SK-N-SH (cell line): ENCODE measurements around the gene KRT80. TPM values are rescaled to one million over a fixed set of nuclear protein-coding genes. Genes with fewer than 3 reads are reported as not detected.

Experiments
- CTCF ChIA-PET: fragments of 300-600, 350-600 bp; formaldehyde crosslinking; extraction: SDS; loops from one replicate; lab custom pipeline; 2021; lab: Yijun Ruan, JAX
- POLR2A ChIA-PET: fragments of 350-600 bp; sonication (Branson Sonifier 250); formaldehyde crosslinking; extraction: SDS; loops from one replicate; lab custom pipeline; 2020; ENCODE audit warnings: antibody characterized with exemption, inconsistent platforms; lab: Yijun Ruan, JAX
- DNase-seq: peaks from one replicate; pipeline ENCODE4 v3.0.0; 2012
- H2AFZ ChIP-seq: fragments of 200-600 bp; sonication (generic); 2 replicates; pipeline ENCODE4 v1.8.1; 2016; ENCODE audit warnings: antibody characterized with exemption, mild to moderate bottlenecking, low read depth
- H3F3A ChIP-seq: fragments of 200-600 bp; sonication (generic); replicated peaks from 2 replicates; pipeline ENCODE3; 2016; ENCODE audit warnings: antibody characterized with exemption, mild to moderate bottlenecking; ENCODE audit not compliant: insufficient read depth
- H3K27ac ChIP-seq, 2 experiments: fragments of 200-500 bp in 1 of 2; fragments of 200-600 bp in 1 of 2; sonication (Bioruptor generic) in 1 of 2; sonication (generic), shearing (Covaris generic) in 1 of 2; 2 replicates each; pipeline versions ENCODE4 v1.5.1 to v1.6.1; 2014 to 2016; ENCODE audit warnings: low read depth in 2 of 2, inconsistent platforms in 1 of 2, low read length in 1 of 2, mild to moderate bottlenecking in 1 of 2, mixed read lengths in 1 of 2
- H3K27me3 ChIP-seq: fragments of 200-600 bp; sonication (generic), shearing (Covaris generic); 2 replicates; pipeline ENCODE4 v1.6.1; 2016; ENCODE audit warnings: mixed run types; ENCODE audit not compliant: insufficient read depth
- H3K36me3 ChIP-seq, 2 experiments: fragments of 200-500 bp in 1 of 2; fragments of 200-600 bp in 1 of 2; sonication (Bioruptor generic) in 1 of 2; sonication (generic) in 1 of 2; replicated peaks in 1 of 2; 2 replicates each; pipeline versions ENCODE3 to v1.5.1; 2014 to 2016; ENCODE audit warnings: low read length in 1 of 2, mild to moderate bottlenecking in 1 of 2; ENCODE audit not compliant: insufficient read depth in 2 of 2, control insufficient read depth in 1 of 2
- H3K4me1 ChIP-seq, 2 experiments: fragments of 200-500 bp in 1 of 2; fragments of 200-600 bp in 1 of 2; sonication (Bioruptor generic) in 1 of 2; sonication (generic), shearing (Covaris generic) in 1 of 2; 2 replicates each; pipeline versions ENCODE4 v1.5.1 to v1.6.1; 2014 to 2016; ENCODE audit warnings: low read depth in 1 of 2, low read length in 1 of 2, mixed run types in 1 of 2; ENCODE audit not compliant: insufficient read depth in 2 of 2, control insufficient read depth in 1 of 2
- H3K4me2 ChIP-seq: fragments of 200-600 bp; sonication (generic), shearing (Covaris generic); 2 replicates; pipeline ENCODE4 v1.6.1; 2017; ENCODE audit warnings: mixed run types
- H3K4me3 ChIP-seq, 2 experiments: fragments of 200-500 bp in 1 of 2; fragments of 200-600 bp in 1 of 2; sonication (Bioruptor generic) in 1 of 2; sonication (generic), shearing (Covaris generic) in 1 of 2; 2 replicates each; pipeline versions ENCODE4 v1.5.1 to v1.8.1; 2014 to 2016; ENCODE audit warnings: low read depth in 2 of 2, inconsistent platforms in 1 of 2, low read length in 1 of 2, mild to moderate bottlenecking in 1 of 2, mixed read lengths in 1 of 2, moderate library complexity in 1 of 2
- H3K79me2 ChIP-seq: fragments of 200-600 bp; sonication (generic); 2 replicates; pipeline ENCODE4 v1.8.1; 2017; ENCODE audit warnings: mild to moderate bottlenecking; ENCODE audit not compliant: insufficient read depth
- H3K9ac ChIP-seq: fragments of 200-600 bp; sonication (generic); 2 replicates; pipeline ENCODE4 v1.6.1; 2017; ENCODE audit warnings: mixed run types
- H3K9me2 ChIP-seq: fragments of 200-600 bp; sonication (generic); 2 replicates; pipeline ENCODE4 v1.6.1; 2017; ENCODE audit warnings: mixed run types
- H3K9me3 ChIP-seq: fragments of 200-600 bp; sonication (generic); 2 replicates; pipeline ENCODE4 v1.6.1; 2017; ENCODE audit warnings: mixed run types, mild to moderate bottlenecking, moderate library complexity
- H4K20me1 ChIP-seq: fragments of 200-600 bp; sonication (generic); 2 replicates; pipeline ENCODE4 v1.6.1; 2017; ENCODE audit warnings: mild to moderate bottlenecking, mixed run types; ENCODE audit not compliant: insufficient read depth
- CTCF ChIP-seq: fragments of 200-600 bp; sonication (generic); IDR thresholded peaks from 2 replicates; pipeline ENCODE4 v1.6.1; 2017; ENCODE audit warnings: antibody characterized with exemption, mild to moderate bottlenecking, moderate library complexity
- FOSL2 ChIP-seq: IDR thresholded peaks from 2 replicates; pipeline ENCODE4 v1.4.0; 2012; ENCODE audit warnings: low read depth, mild to moderate bottlenecking, moderate library complexity, borderline replicate concordance
- FOXJ3 ChIP-seq: sonication (generic); formaldehyde crosslinking; IDR thresholded peaks from 2 replicates; pipeline ENCODE4 v1.5.1; 2020; ENCODE audit warnings: mild to moderate bottlenecking, missing genetic modification reagents
- GABPA ChIP-seq: IDR thresholded peaks from 2 replicates; pipeline ENCODE4 v1.4.0; 2012; ENCODE audit warnings: low read depth, mild to moderate bottlenecking
- MEF2A ChIP-seq: IDR thresholded peaks from 2 replicates; pipeline ENCODE4 v1.4.0; 2012; ENCODE audit warnings: low read depth, borderline replicate concordance
- NRF1 ChIP-seq: IDR thresholded peaks from 2 replicates; pipeline ENCODE4 v1.6.1; 2012; ENCODE audit warnings: low read depth, mild to moderate bottlenecking, low read length
- PBX3 ChIP-seq: IDR thresholded peaks from 2 replicates; pipeline ENCODE4; 2012
- RAD21 ChIP-seq: IDR thresholded peaks from 2 replicates; pipeline ENCODE4 v1.6.1; 2012; ENCODE audit warnings: mild to moderate bottlenecking, low read length
- RFX5 ChIP-seq: IDR thresholded peaks from 2 replicates; pipeline ENCODE4 v1.6.1; 2012; ENCODE audit warnings: mild to moderate bottlenecking, improper control_type of control experiment, low read length
- RXRA ChIP-seq: IDR thresholded peaks from 2 replicates; pipeline ENCODE4 v1.4.0; 2012; ENCODE audit warnings: low read depth, mild to moderate bottlenecking, borderline replicate concordance
- SIN3A ChIP-seq: IDR thresholded peaks from 2 replicates; pipeline ENCODE4 v1.6.1; 2012; ENCODE audit warnings: low read depth, mild to moderate bottlenecking, low read length, moderate library complexity, borderline replicate concordance
- TAF1 ChIP-seq: IDR thresholded peaks from 2 replicates; pipeline ENCODE4 v1.6.1; 2012; ENCODE audit warnings: low read depth, mild to moderate bottlenecking, low read length, moderate library complexity, borderline replicate concordance
- TCF12 ChIP-seq: IDR thresholded peaks from 2 replicates; pipeline ENCODE4 v1.4.0; 2012
- USF1 ChIP-seq: IDR thresholded peaks from 2 replicates; pipeline ENCODE4 v1.4.0; 2012; ENCODE audit warnings: low read depth, borderline replicate concordance
- YY1 ChIP-seq: IDR thresholded peaks from 2 replicates; pipeline ENCODE4 v1.4.0; 2012; ENCODE audit warnings: low read depth, mild to moderate bottlenecking
- ZBTB33 ChIP-seq: IDR thresholded peaks from 2 replicates; pipeline ENCODE4 v1.4.0; 2012; ENCODE audit warnings: low read depth, borderline replicate concordance
- WGBS: methylation state at CpG from one replicate; pipeline ENCODE4 v1.1.6; 2017; ENCODE audit warnings: low lambda C conversion rate; 5-methylcytosine and 5-hydroxymethylcytosine counted together
- polyA plus RNA-seq, 3 experiments: library from polyadenylated mRNA; depleted of rRNA; stranded (reverse); fragments of >200 nt; gene quantifications; 2 replicates each; pipeline ENCODE4 v1.2.3, GENCODE V29; 2012

Gene KRT80
- polyA plus RNA-seq, 1 of the 3 experiments (the other 2 are of a cell fraction) = 14.9 TPM

- no peak for TF ChIP-seq SIN3A
- TF ChIP-seq, all 33 proteins: peak for 0
These were observed 64.9 kb downstream of the KRT80 start (continued) for GRCh38 chr12:52126605-52127578.

GRCh38 chr12:52126050-52126604 is 65.7 kb downstream of the KRT80 start:
- ChIA-PET POLR2A (no interaction called here), CTCF (interaction anchor here (0.6 to 13.5 kb wide), 3 partner anchors 23 to 102 kb away, joined by 3 to 247 read pairs (median 3); no protein-coding TSS in a partner anchor)
- H3K4me3 ChIP-seq = no peak overlapping the region
- H3K79me2 ChIP-seq = no peaks in the 10 kb centered on the region
- TF ChIP-seq GABPA = no peak
- TF ChIP-seq USF1 = no peak
- no peak for TF ChIP-seq RAD21
- TF ChIP-seq MEF2A = no peak
- TF ChIP-seq TCF12 = no peak
- no peak for TF ChIP-seq PBX3
- no peak for TF ChIP-seq YY1
- no peaks in the 10 kb centered on the region for H4K20me1 ChIP-seq
- H3K4me2 ChIP-seq = no peak overlapping the region
- peaks cover 0 to 26% of the 10 kb centered on the region in 2 experiments; a peak in 1 of 4 replicates for H3K4me1 ChIP-seq
- H3K9me3 ChIP-seq = no peaks in the 10 kb centered on the region
- no peak overlapping the region for H2AFZ ChIP-seq
- WGBS = 13% methylated on average over 1 of the region's 2 CpGs
- H3K36me3 ChIP-seq = no peaks in the 10 kb centered on the region
- DNase-seq = peak; percentile 28
- peak overlapping the region in 1 of 2 experiments; percentile 14; a peak in 1 of 4 replicates for H3K27ac ChIP-seq
- H3F3A ChIP-seq = peaks cover 4% of the 10 kb centered on the region
- H3K27me3 ChIP-seq = no peaks in the 10 kb centered on the region; the same call in 1 of the 2 replicates
- H3K9me2 ChIP-seq = no peaks in the 10 kb centered on the region
- no peak overlapping the region for H3K9ac ChIP-seq

GRCh38 chr12:52125476-52125900 is 66.3 kb downstream of the KRT80 start:
- H3K9ac ChIP-seq = no peak overlapping the region
- peaks cover 0 to 26% of the 10 kb centered on the region in 2 experiments; a peak in 1 of 4 replicates for H3K4me1 ChIP-seq
- H3K9me3 ChIP-seq = no peaks in the 10 kb centered on the region
- ChIA-PET CTCF (interaction anchor here (0.9 to 13.5 kb wide), 3 partner anchors 13 to 101 kb away, joined by 3 to 247 read pairs (median 35); no protein-coding TSS in a partner anchor), POLR2A (no interaction called here)
- peak overlapping the region in 1 of 2 experiments; percentile 14; a peak in 1 of 4 replicates for H3K27ac ChIP-seq
- no peaks in the 10 kb centered on the region for H4K20me1 ChIP-seq
- H3K4me2 ChIP-seq = no peak overlapping the region
- no peak overlapping the region for H3K4me3 ChIP-seq
- no peaks in the 10 kb centered on the region for H3K9me2 ChIP-seq
- 65% methylated on average over 5 of the region's 6 CpGs for WGBS
- no peak overlapping the region for H2AFZ ChIP-seq
- peak; percentile 21 for DNase-seq
- no peaks in the 10 kb centered on the region for H3K79me2 ChIP-seq
- H3K27me3 ChIP-seq = no peaks in the 10 kb centered on the region; the same call in 1 of the 2 replicates
- peaks cover 4% of the 10 kb centered on the region for H3F3A ChIP-seq
- H3K36me3 ChIP-seq = no peaks in the 10 kb centered on the region
- TF ChIP-seq FOXJ3 (CRISPR knock-in tag) (no peak), PBX3 (no peak), FOSL2 (no peak), RFX5 (no peak), ZBTB33 (no peak), TAF1 (no peak), NRF1 (no peak), CTCF (no peak), RXRA (no peak)
